ENCODE measurements around the gene NXPE3.

DNA sequence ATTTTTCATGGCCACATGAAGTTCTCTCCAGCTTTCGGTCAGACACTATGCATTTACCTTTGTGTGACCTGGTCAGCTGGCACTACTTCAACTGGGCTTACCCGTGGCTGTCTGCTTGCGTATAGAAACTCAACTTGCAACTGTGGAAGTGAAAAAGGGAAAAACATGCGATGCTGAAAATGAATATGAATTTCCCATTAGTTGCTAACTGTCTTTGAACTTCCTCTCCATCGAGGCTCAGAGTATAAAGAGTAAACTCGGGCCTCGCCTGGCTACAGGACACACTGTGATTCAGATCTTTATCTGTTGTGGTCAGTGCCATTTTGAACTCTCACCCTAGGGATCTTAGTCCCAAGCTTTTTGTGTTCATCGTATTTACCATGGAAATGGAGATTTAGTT, 97.1 kb downstream of the NXPE3 start:
- TF ChIP-seq EZH2phosphoT487 (IDR thresholded peaks at IDR 0.05) (no peak), EZH2 (IDR thresholded peaks at IDR 0.05) (no peak)
- TF ChIP-seq, protein P1, sequence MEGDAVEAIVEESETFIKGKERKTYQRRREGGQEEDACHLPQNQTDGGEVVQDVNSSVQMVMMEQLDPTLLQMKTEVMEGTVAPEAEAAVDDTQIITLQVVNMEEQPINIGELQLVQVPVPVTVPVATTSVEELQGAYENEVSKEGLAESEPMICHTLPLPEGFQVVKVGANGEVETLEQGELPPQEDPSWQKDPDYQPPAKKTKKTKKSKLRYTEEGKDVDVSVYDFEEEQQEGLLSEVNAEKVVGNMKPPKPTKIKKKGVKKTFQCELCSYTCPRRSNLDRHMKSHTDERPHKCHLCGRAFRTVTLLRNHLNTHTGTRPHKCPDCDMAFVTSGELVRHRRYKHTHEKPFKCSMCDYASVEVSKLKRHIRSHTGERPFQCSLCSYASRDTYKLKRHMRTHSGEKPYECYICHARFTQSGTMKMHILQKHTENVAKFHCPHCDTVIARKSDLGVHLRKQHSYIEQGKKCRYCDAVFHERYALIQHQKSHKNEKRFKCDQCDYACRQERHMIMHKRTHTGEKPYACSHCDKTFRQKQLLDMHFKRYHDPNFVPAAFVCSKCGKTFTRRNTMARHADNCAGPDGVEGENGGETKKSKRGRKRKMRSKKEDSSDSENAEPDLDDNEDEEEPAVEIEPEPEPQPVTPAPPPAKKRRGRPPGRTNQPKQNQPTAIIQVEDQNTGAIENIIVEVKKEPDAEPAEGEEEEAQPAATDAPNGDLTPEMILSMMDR (IDR thresholded peaks at IDR 0.05) = no peak

Measured in neural progenitor cell (in vitro differentiated cells).